Measurements from ENCODE around the gene BPIFB2. TPM values are rescaled to one million over a fixed set of nuclear protein-coding genes. Genes with fewer than 3 reads are reported as not detected.

BPIFB2 gene
- total and polyA plus RNA-seq, 5 experiments from 2014 or later: not detected

- DNase-seq (peak in 1 of 10 donors; percentile 45), ATAC-seq (no peak)
- Mint-ChIP-seq H3K9me3 (no peaks in the 10 kb centered on the region), H3K27ac (peak overlapping the region in 3 of 10 donors; percentile 18 to 57 (median 24)), H3K27me3 (no peaks in the 10 kb centered on the region), H3K4me1 (peaks cover 5 to 27% (median 14%) of the 10 kb centered on the region in 4 donors), H3K36me3 (no peaks in the 10 kb centered on the region), H3K4me3 (no peak overlapping the region)
- POLR2A ChIA-PET: no interaction called here
Measured at GRCh38 chr20:33013701-33014326, 6.3 kb downstream of the BPIFB2 start.

- DNase-seq (peak in 1 of 10 donors; percentile 45), ATAC-seq (no peak)
- Mint-ChIP-seq H3K9me3 (no peaks in the 10 kb centered on the region), H3K36me3 (no peaks in the 10 kb centered on the region), H3K27me3 (no peaks in the 10 kb centered on the region), H3K27ac (peak overlapping the region in 2 of 10 donors; percentile 40 to 67), H3K4me1 (peaks cover 5 to 27% (median 12%) of the 10 kb centered on the region in 4 donors), H3K4me3 (no peak overlapping the region)
- POLR2A ChIA-PET: no interaction called here
Measured at GRCh38 chr20:33014336-33015113, 7.0 kb downstream of the BPIFB2 start.

- ATAC-seq: no peak
- H3K27ac Mint-ChIP-seq: peak overlapping the region in 2 of 10 donors; percentile 40 to 53
- H3K27me3 Mint-ChIP-seq: no peaks in the 10 kb centered on the region
- H3K4me3 Mint-ChIP-seq: no peak overlapping the region
- no peaks in the 10 kb centered on the region for H3K36me3 Mint-ChIP-seq
- no peaks in the 10 kb centered on the region for H3K9me3 Mint-ChIP-seq
- H3K4me1 Mint-ChIP-seq: peaks cover 5 to 27% (median 12%) of the 10 kb centered on the region in 4 donors
- POLR2A ChIA-PET: no interaction called here
- DNase-seq: peak in 1 of 10 donors; percentile 43
Measured at GRCh38 chr20:33015114-33015484, 7.6 kb downstream of the BPIFB2 start.

GRCh38 chr20:33015700-33016580 lies 8.4 kb downstream of the BPIFB2 start:
- Mint-ChIP-seq H3K36me3 (no peaks in the 10 kb centered on the region), H3K27me3 (no peaks in the 10 kb centered on the region), H3K9me3 (no peaks in the 10 kb centered on the region), H3K27ac (peak overlapping the region in 4 of 10 donors; percentile 21 to 70 (median 55)), H3K4me1 (peaks cover 7 to 27% (median 12%) of the 10 kb centered on the region in 4 donors), H3K4me3 (no peak overlapping the region)
- POLR2A ChIA-PET: no interaction called here
- ATAC-seq: no peak
- peak in 1 of 10 donors; percentile 37 for DNase-seq

- Mint-ChIP-seq H3K9me3 (no peaks in the 10 kb centered on the region), H3K27ac (peak overlapping the region in 2 of 10 donors; percentile 21 to 71), H3K4me3 (no peak overlapping the region), H3K36me3 (no peaks in the 10 kb centered on the region), H3K27me3 (no peaks in the 10 kb centered on the region), H3K4me1 (peaks cover 9 to 27% (median 12%) of the 10 kb centered on the region in 4 donors)
- POLR2A ChIA-PET: no interaction called here
- DNase-seq (peak in 1 of 10 donors; percentile 18), ATAC-seq (no peak)
Measured at GRCh38 chr20:33016581-33017109, 9.1 kb downstream of the BPIFB2 start.

GRCh38 chr20:33017542-33017941 lies 10.0 kb downstream of the BPIFB2 start:
- POLR2A ChIA-PET: no interaction called here
- no peaks in the 10 kb centered on the region for H3K27me3 Mint-ChIP-seq
- no peak overlapping the region for H3K4me3 Mint-ChIP-seq
- H3K27ac Mint-ChIP-seq: peak overlapping the region in 3 of 10 donors; percentile 8 to 51 (median 17)
- DNase-seq (peak in 1 of 10 donors; percentile 26), ATAC-seq (no peak)
- no peaks in the 10 kb centered on the region for H3K36me3 Mint-ChIP-seq
- peaks cover 11 to 27% (median 11%) of the 10 kb centered on the region in 4 donors for H3K4me1 Mint-ChIP-seq
- H3K9me3 Mint-ChIP-seq: no peaks in the 10 kb centered on the region

- DNase-seq (peak in 1 of 10 donors; percentile 58), ATAC-seq (no peak)
- H3K36me3 Mint-ChIP-seq: no peaks in the 10 kb centered on the region
- peak overlapping the region in 1 of 10 donors; percentile 46 for H3K27ac Mint-ChIP-seq
- H3K27me3 Mint-ChIP-seq: no peaks in the 10 kb centered on the region
- POLR2A ChIA-PET: no interaction called here
- no peaks in the 10 kb centered on the region for H3K9me3 Mint-ChIP-seq
- peaks cover 7 to 27% (median 11%) of the 10 kb centered on the region in 4 donors for H3K4me1 Mint-ChIP-seq
- H3K4me3 Mint-ChIP-seq: no peak overlapping the region
Measured at GRCh38 chr20:33018169-33018931, 10.8 kb downstream of the BPIFB2 start.

- DNase-seq (peak in 1 of 10 donors; percentile 60), ATAC-seq (no peak)
- peaks cover 5 to 27% (median 14%) of the 10 kb centered on the region in 4 donors for H3K4me1 Mint-ChIP-seq
- H3K36me3 Mint-ChIP-seq: no peaks in the 10 kb centered on the region
- peak overlapping the region in 4 of 10 donors; percentile 43 to 66 (median 58) for H3K27ac Mint-ChIP-seq
- H3K4me3 Mint-ChIP-seq: no peak overlapping the region
- H3K27me3 Mint-ChIP-seq: no peaks in the 10 kb centered on the region
- POLR2A ChIA-PET: no interaction called here
- H3K9me3 Mint-ChIP-seq: no peaks in the 10 kb centered on the region
Measured at GRCh38 chr20:33019465-33020277, 12.2 kb downstream of the BPIFB2 start.

GRCh38 chr20:33020278-33021161 lies 13.0 kb downstream of the BPIFB2 start:
- ATAC-seq: no peak

GRCh38 chr20:33021879-33022278 lies 14.4 kb downstream of the BPIFB2 start:
- H3K36me3 Mint-ChIP-seq: no peaks in the 10 kb centered on the region
- no peaks in the 10 kb centered on the region for H3K9me3 Mint-ChIP-seq
- H3K4me1 Mint-ChIP-seq: peaks cover 0 to 9% (median 8%) of the 10 kb centered on the region in 4 donors
- peak overlapping the region in 1 of 10 donors; percentile 89 for H3K27ac Mint-ChIP-seq
- POLR2A ChIA-PET: no interaction called here
- no peaks in the 10 kb centered on the region for H3K27me3 Mint-ChIP-seq
- ATAC-seq: no peak
- H3K4me3 Mint-ChIP-seq: no peak overlapping the region
- DNase-seq: no peak

More at GRCh38 chr20:33020278-33021161, 13.0 kb downstream of the BPIFB2 start:
- POLR2A ChIA-PET: no interaction called here
- no peaks in the 10 kb centered on the region for H3K9me3 Mint-ChIP-seq
- H3K27me3 Mint-ChIP-seq: no peaks in the 10 kb centered on the region
- H3K4me1 Mint-ChIP-seq: peaks cover 5 to 21% (median 14%) of the 10 kb centered on the region in 4 donors
- H3K27ac Mint-ChIP-seq: peak overlapping the region in 3 of 10 donors; percentile 51 to 89 (median 84)
- H3K36me3 Mint-ChIP-seq: no peaks in the 10 kb centered on the region
- no peak overlapping the region for H3K4me3 Mint-ChIP-seq
- peak in 1 of 10 donors; percentile 38 for DNase-seq
